Spleen (tissue), 11 donors: ENCODE measurements around the gene BZW1. TPM values are rescaled to one million over a fixed set of nuclear protein-coding genes. Genes with fewer than 3 reads are reported as not detected.

Source experiments
- DNase-seq: peaks from one replicate; pipeline ENCODE4 v3.0.0-alpha.2; 2020
- H3K27ac ChIP-seq, 8 donors: fragments of 200-600 bp; sonication (generic) in 7 of 8; 1 replicate in 4 of 8; 2 replicates in 4 of 8; pipeline versions ENCODE4 v1.5.0 to v1.8.0; 2016 to 2021; ENCODE audit warnings: inconsistent platforms in 4 of 8, mild to moderate bottlenecking in 4 of 8, moderate library complexity in 1 of 8
- H3K27me3 ChIP-seq, 7 donors: fragments of 200-600 bp; sonication (generic) in 6 of 7; replicated peaks in 1 of 7; 1 replicate in 4 of 7; 2 replicates in 3 of 7; pipeline versions ENCODE4 v1.5.0 to v1.8.0; 2016 to 2021; ENCODE audit warnings: inconsistent platforms in 3 of 7, mild to moderate bottlenecking in 1 of 7
- H3K36me3 ChIP-seq, 6 donors: fragments of 200-600 bp; sonication (generic) in 5 of 6; 1 replicate in 4 of 6; 2 replicates in 2 of 6; pipeline versions ENCODE4 v1.5.0 to v1.8.0; 2016 to 2021; ENCODE audit warnings: inconsistent platforms in 2 of 6
- H3K4me1 ChIP-seq, 6 donors: fragments of 200-600 bp; sonication (generic) in 5 of 6; 1 replicate in 3 of 6; 2 replicates in 3 of 6; pipeline versions ENCODE4 v1.5.0 to v1.8.0; 2016 to 2021; ENCODE audit warnings: inconsistent platforms in 3 of 6
- H3K4me3 ChIP-seq, 8 donors: fragments of 200-600 bp; sonication (generic) in 7 of 8; 1 replicate in 4 of 8; 2 replicates in 4 of 8; pipeline versions ENCODE4 v1.5.0 to v1.8.0; 2016 to 2021; ENCODE audit warnings: inconsistent platforms in 4 of 8, mild to moderate bottlenecking in 4 of 8, moderate library complexity in 2 of 8
- H3K9me3 ChIP-seq, 8 donors: fragments of 200-600 bp; sonication (generic) in 7 of 8; 1 replicate in 4 of 8; 2 replicates in 4 of 8; pipeline versions ENCODE4 v1.5.0 to v1.8.0; 2016 to 2021; ENCODE audit warnings: inconsistent platforms in 4 of 8
- CTCF ChIP-seq, 11 experiments: fragments of 200-600 bp in 7 of 11; fragments of 450-650 bp in 4 of 11; sonication (generic) in 4 of 11; IDR thresholded peaks in 8 of 11; conservative IDR thresholded peaks in 3 of 11; 1 replicate in 7 of 11; 2 replicates in 4 of 11; pipeline versions ENCODE4 v1.4.0 to v1.8.0; 2016 to 2021; ENCODE audit warnings: antibody characterized with exemption in 11 of 11, inconsistent platforms in 4 of 11, mild to moderate bottlenecking in 1 of 11
- POLR2A ChIP-seq, 3 donors: fragments of 450-650 bp; IDR thresholded peaks; one replicate each; pipeline ENCODE4 v1.5.1; 2017; ENCODE audit warnings: antibody characterized with exemption in 3 of 3, mild to moderate bottlenecking in 1 of 3
- POLR2AphosphoS5 ChIP-seq, 3 donors: sonication (generic); formaldehyde crosslinking; IDR thresholded peaks; one replicate each; pipeline ENCODE4 v1.5.1; 2017; ENCODE audit warnings: antibody characterized with exemption in 3 of 3
- WGBS, 5 donors: extraction: QIAGEN DNeasy Blood & Tissue Kit in 3 of 5; methylation state at CpG; one replicate each; pipeline versions ENCODE4 v1.1.5 to v1.1.7; 2013 to 2018; 5-methylcytosine and 5-hydroxymethylcytosine counted together
- intact Hi-C: fragments of 100-400 bp; cut with DNase I; formaldehyde crosslinking; loops from one replicate; pipeline ENCODE4 v1.15.0; 2023; ENCODE audit warnings: low total_unique reads
- polyA plus RNA-seq, 3 donors: library from polyadenylated mRNA; stranded (reverse); fragments of 200-250 nt; gene quantifications; one replicate each; pipeline ENCODE4 v1.2.1, GENCODE V29; 2013
- total RNA-seq, 7 donors: library from RNA; depleted of rRNA in 3 of 7; stranded (reverse); fragments of >200 nt in 3 of 7; fragmentation: NEBNext Ultra II Directional in 4 of 7; extraction: Animal tissue kit (Norgen Biotek cat#: 25700) in 4 of 7; gene quantifications; one replicate each; pipeline versions ENCODE4 v1.1.0 to v1.2.1, GENCODE V29; 2016 to 2021
- donor health status: healthy with polysubstance abuse.
- donor health status: DM: no; HTN: no; CAD: no; lungs with moderate emphysema.
- donor health status: DM: no; HTN: no; CAD: no.
- donor health status: Bipolar disorder and iron deficiency.
- donor health status: healthy.
- donor health status: DM: no; HTN: no; CAD: no.
- donor health status: DM: yes; HTN: yes; CAD: no.

The BZW1 gene
- total and polyA plus RNA-seq, 10 donors = 25.9 to 151 (median 110) TPM

- intact Hi-C loops = no loop called here
- no peak overlapping the region for H3K4me3 ChIP-seq
- TF ChIP-seq POLR2AphosphoS5 (IDR thresholded peaks at IDR 0.05) = no peak
- 69 to 93% (median 86%) methylated on average over 4 of the region's 4 CpGs for WGBS, 5 donors
- DNase-seq = no peak
- H3K4me1 ChIP-seq = no peaks in the 10 kb centered on the region
- H3K27ac ChIP-seq = no peak overlapping the region
- no peaks in the 10 kb centered on the region for H3K27me3 ChIP-seq
- H3K9me3 ChIP-seq = no peaks in the 10 kb centered on the region
- H3K36me3 ChIP-seq = peaks cover 4 to 33% (median 26%) of the 10 kb centered on the region in 6 donors
Measured at GRCh38 chr2:200847939-200848338, 36.2 kb downstream of the BZW1 start.

- TF ChIP-seq POLR2AphosphoS5 (IDR thresholded peaks at IDR 0.05) (peak in 1 of 3 donors; percentile 45), CTCF (IDR thresholded peaks at IDR 0.05 in 8 of 11, conservative IDR thresholded peaks at IDR 0.05 in 3 of 11) (no peak), POLR2A (IDR thresholded peaks at IDR 0.05) (no peak)
- 88 to 93% (median 91%) methylated on average over 14 of the region's 14 CpGs for WGBS, 5 donors
- Histone ChIP-seq H3K27me3 (no peaks in the 10 kb centered on the region), H3K4me3 (no peak overlapping the region), H3K4me1 (peaks cover 0 to 14% (median under 1%) of the 10 kb centered on the region in 6 donors), H3K9me3 (no peaks in the 10 kb centered on the region), H3K27ac (no peak overlapping the region), H3K36me3 (peaks cover 6 to 60% (median 54%) of the 10 kb centered on the region in 6 donors)
- intact Hi-C loops = no loop called here
- DNase-seq = no peak
Measured at GRCh38 chr2:200850512-200851256, 39.0 kb downstream of the BZW1 start.

GRCh38 chr2:200851398-200852248 is 39.9 kb downstream of the BZW1 start:
- WGBS, 5 donors = 92 to 100% (median 97%) methylated on average over 6 of the region's 6 CpGs
- Histone ChIP-seq H3K9me3 (no peaks in the 10 kb centered on the region), H3K4me1 (peaks cover 0 to 23% (median 5%) of the 10 kb centered on the region in 6 donors), H3K36me3 (peaks cover 8 to 70% (median 63%) of the 10 kb centered on the region in 6 donors), H3K27ac (no peak overlapping the region), H3K27me3 (no peaks in the 10 kb centered on the region), H3K4me3 (no peak overlapping the region)
- intact Hi-C loops = no loop called here
- no peak for TF ChIP-seq POLR2A (IDR thresholded peaks at IDR 0.05)
- peak in 2 of 3 donors; percentile 58 to 67 for TF ChIP-seq POLR2AphosphoS5 (IDR thresholded peaks at IDR 0.05)
- no peak for DNase-seq

- peaks cover 8 to 79% (median 73%) of the 10 kb centered on the region in 6 donors for H3K36me3 ChIP-seq
Measured at GRCh38 chr2:200852605-200853004, 40.9 kb downstream of the BZW1 start.

More at GRCh38 chr2:200852605-200853004, 40.9 kb downstream of the BZW1 start:
- WGBS, 5 donors = 92 to 99% (median 95%) methylated on average over 2 of the region's 2 CpGs
- TF ChIP-seq POLR2AphosphoS5 (IDR thresholded peaks at IDR 0.05) (no peak), POLR2A (IDR thresholded peaks at IDR 0.05) (no peak), CTCF (IDR thresholded peaks at IDR 0.05 in 8 of 11, conservative IDR thresholded peaks at IDR 0.05 in 3 of 11) (no peak)
- H3K27me3 ChIP-seq = no peaks in the 10 kb centered on the region
- H3K9me3 ChIP-seq = no peaks in the 10 kb centered on the region
- H3K4me3 ChIP-seq = no peak overlapping the region
- peaks cover 0 to 33% (median 14%) of the 10 kb centered on the region in 6 donors for H3K4me1 ChIP-seq
- H3K27ac ChIP-seq = no peak overlapping the region
- no peak for DNase-seq
- intact Hi-C loops = no loop called here
